BLaER1 (cell line): Measurements from ENCODE around the gene ATP2B2.
A peak's percentile ranks its signal among the peaks of the same experiment; 100 is the strongest.

ENCODE experiments used
- H3K27ac ChIP-seq: shearing (Covaris generic); formaldehyde crosslinking; 2 replicates; pipeline ENCODE4 v1.8.1; 2022
- H3K27me3 ChIP-seq: shearing (Covaris generic); formaldehyde crosslinking; 2 replicates; pipeline ENCODE4 v1.8.1; 2022
- H3K36me3 ChIP-seq: shearing (Covaris generic); formaldehyde crosslinking; 2 replicates; pipeline ENCODE4 v1.8.1; 2022
- H3K4me1 ChIP-seq: shearing (Covaris generic); formaldehyde crosslinking; 2 replicates; pipeline ENCODE4 v1.8.1; 2022
- H3K4me2 ChIP-seq: shearing (Covaris generic); formaldehyde crosslinking; 2 replicates; pipeline ENCODE4 v1.8.1; 2022
- H3K4me3 ChIP-seq: shearing (Covaris generic); formaldehyde crosslinking; 2 replicates; pipeline ENCODE4 v1.8.1; 2022
- H3K9ac ChIP-seq: shearing (Covaris generic); formaldehyde crosslinking; 2 replicates; pipeline ENCODE4 v1.8.1; 2022
- H3K9me3 ChIP-seq: shearing (Covaris generic); formaldehyde crosslinking; 2 replicates; pipeline ENCODE4 v1.8.1; 2022
- H4K20me1 ChIP-seq: shearing (Covaris generic); formaldehyde crosslinking; 2 replicates; pipeline ENCODE4 v1.8.1; 2022
- Cebpa-rat ChIP-seq: shearing (Covaris generic); IDR thresholded peaks from 2 replicates; pipeline ENCODE4 v1.8.1; 2022

ATP2B2 gene

DNA sequence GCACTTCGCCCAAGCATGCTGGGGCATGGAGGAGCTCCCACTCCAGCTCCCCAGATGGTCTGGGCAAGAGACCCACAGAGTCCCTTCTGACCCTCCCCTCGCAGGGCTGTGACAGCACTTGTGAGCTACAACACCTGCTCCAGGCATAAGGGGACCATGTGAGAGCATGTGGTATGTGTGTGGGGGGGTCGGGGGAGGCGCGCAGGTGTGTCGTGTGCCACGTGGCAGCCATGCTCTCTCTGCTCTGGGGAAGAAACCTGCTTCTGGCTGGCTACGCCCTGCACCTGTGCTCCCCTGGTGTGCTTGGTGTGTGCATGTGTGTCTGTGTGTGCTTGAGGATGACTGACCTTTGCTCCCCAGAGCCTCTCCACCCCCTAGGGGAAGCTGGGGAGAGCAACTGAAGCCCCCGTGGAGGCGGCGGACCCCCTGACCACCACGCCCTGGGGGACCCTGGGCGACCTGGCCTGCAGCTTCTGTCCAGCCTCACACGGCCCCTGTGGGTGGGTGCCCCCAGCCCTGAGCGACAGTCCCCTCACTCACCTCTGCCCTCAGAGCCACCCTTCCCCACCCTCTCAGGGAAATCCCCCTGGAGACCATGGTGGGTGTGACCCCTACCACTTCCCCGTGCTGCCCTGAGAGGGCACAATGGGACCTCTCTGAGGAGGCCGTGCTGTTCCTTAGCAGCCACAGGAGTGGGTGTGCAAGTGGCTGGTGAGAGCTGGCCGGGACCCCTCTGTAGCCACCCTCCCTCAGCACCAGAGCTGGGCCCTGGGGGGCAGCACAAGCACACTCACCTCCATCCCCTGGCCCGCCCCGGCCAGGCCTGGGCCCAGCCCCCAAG is 167.8 kb downstream of the ATP2B2 start:
- Histone ChIP-seq H3K4me1 (peaks cover 100% of the 10 kb centered on the region), H3K27ac (peak overlapping the region; percentile 87), H3K36me3 (peaks cover 50% of the 10 kb centered on the region), H3K9ac (peak overlapping the region; percentile 77), H3K9me3 (no peaks in the 10 kb centered on the region), H4K20me1 (no peaks in the 10 kb centered on the region), H3K4me3 (peak overlapping the region; percentile 41), H3K27me3 (no peaks in the 10 kb centered on the region), H3K4me2 (peak overlapping the region; percentile 89)
- no peak for TF ChIP-seq Cebpa-rat

DNA sequence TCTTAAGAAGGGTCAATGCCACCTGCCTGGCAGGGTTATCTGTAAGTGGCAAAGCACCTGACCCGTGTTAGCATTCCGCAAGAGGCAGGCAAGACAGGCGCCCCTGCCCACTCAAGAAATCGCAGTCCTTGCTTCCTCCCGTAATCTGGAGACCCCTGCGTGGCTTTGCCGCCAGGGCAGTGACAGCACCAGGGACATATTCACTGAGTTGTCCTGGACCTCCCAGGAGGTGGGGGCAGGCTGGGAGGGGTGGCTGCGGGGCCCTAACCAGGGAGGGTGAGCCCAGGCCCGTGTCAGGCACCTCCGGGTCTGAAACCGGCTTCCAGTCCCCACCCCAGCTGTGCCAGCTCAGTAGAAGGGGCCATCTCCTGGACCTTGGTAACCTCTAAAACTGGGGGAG is 168.6 kb downstream of the ATP2B2 start:
- no peak for TF ChIP-seq Cebpa-rat

DNA sequence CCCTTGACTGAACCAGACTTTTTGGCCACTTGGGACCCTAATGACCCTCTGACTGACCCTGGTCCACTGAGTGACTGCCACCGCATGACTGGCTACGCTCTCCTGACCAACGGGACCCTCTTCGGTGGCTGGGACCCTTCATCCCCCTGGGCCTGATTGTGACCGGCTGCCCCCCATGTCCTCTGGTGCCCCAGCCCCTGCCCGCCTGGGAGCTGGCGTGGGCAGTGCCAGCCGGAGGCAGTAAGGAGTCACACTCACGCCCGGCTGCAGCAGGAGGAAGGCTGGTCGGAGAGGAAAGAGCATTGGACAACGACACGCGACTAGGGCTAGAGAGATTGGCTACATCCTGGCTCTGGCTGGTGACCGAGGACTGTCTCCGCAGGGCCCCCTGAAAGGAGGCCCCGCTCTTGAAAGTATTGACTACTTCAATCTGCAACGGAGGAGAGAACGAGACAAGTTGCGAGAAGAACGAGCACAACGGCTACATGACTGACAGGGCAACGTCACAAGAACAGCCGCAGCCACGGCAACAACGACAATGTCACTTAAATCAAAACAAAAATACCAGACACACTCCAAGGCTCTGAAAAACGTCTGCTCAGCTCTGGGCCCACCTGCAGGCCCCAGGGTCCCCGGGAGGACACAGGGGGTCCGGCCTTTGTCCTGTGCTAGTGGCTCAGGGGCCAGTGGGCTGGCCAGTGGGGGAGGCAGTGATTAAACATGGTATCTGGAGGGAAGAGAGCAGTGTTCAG is 169.3 kb downstream of the ATP2B2 start:
- H3K4me3 ChIP-seq, result no peak overlapping the region
- peaks cover 51% of the 10 kb centered on the region for H3K36me3 ChIP-seq
- H3K4me2 ChIP-seq, result peak overlapping the region; percentile 89
- H3K27ac ChIP-seq, result peak overlapping the region; percentile 87
- H4K20me1 ChIP-seq, result no peaks in the 10 kb centered on the region
- H3K4me1 ChIP-seq, result peaks cover 100% of the 10 kb centered on the region
- no peaks in the 10 kb centered on the region for H3K27me3 ChIP-seq
- TF ChIP-seq Cebpa-rat, result no peak
- no peaks in the 10 kb centered on the region for H3K9me3 ChIP-seq
- peak overlapping the region; percentile 25; the same call in 1 of the 2 replicates for H3K9ac ChIP-seq

More for the DNA sequence above, 168.6 kb downstream of the ATP2B2 start:
- Histone ChIP-seq H3K4me3 (no peak overlapping the region), H3K9ac (no peak overlapping the region; the same call in 1 of the 2 replicates), H3K27ac (peak overlapping the region; percentile 87), H3K4me1 (peaks cover 100% of the 10 kb centered on the region), H4K20me1 (no peaks in the 10 kb centered on the region), H3K27me3 (no peaks in the 10 kb centered on the region), H3K36me3 (peaks cover 50% of the 10 kb centered on the region), H3K4me2 (peak overlapping the region; percentile 89), H3K9me3 (no peaks in the 10 kb centered on the region)

DNA sequence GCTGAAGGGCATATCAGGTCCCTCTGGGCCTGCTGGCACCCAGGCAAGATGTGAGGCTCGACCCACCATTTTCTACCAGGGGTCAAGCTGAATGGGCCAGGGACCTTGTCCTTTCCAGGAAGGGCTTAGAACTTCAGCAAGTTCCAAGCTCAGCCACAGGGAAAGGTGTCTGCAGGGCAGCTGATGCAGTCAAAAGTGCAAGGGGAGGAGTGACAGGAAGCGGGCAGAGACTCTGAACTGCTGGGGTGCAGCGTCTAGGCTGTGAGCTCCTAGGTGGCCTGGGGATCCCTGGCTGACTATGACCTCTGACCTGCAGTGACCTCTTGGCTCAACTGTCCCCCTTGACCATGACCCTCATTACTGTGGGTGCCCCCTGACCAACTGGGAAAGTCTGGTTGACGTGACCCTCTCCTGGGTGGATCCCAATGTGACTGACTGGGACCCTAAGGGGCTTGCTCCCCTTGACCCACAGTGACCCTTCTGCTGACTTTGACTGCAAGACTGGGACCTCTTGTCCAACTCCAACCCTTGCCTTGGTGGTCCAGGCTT is 170.1 kb downstream of the ATP2B2 start:
- Histone ChIP-seq H3K27ac (peak overlapping the region; percentile 87), H3K4me1 (peaks cover 95% of the 10 kb centered on the region), H3K9ac (peak overlapping the region; percentile 8; the same call in 1 of the 2 replicates), H3K4me2 (peak overlapping the region; percentile 89), H3K36me3 (peaks cover 51% of the 10 kb centered on the region), H3K4me3 (no peak overlapping the region), H3K9me3 (no peaks in the 10 kb centered on the region), H4K20me1 (no peaks in the 10 kb centered on the region), H3K27me3 (no peaks in the 10 kb centered on the region)
- TF ChIP-seq Cebpa-rat, result no peak

DNA sequence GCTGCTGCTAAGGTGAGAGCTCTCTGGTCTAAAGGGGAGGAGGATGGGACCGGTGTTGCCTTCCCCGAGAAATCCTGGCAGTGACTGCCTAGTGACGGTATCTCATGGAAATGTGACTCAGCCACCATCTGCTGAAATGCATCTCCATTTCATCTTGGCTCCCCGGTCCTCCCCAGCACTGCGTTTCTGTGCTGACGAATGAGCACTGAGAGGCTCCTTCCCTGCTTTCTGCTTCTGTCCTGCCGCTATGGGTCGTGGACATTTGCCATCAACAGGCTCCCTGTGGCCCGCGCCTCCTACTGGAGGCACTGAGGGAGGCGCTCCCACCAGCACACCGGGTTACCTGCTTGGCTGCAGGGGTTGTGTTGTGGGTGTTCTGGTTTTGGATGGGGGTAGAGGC is 170.9 kb downstream of the ATP2B2 start:
- peak overlapping the region; percentile 89 for H3K4me2 ChIP-seq
- H3K27ac ChIP-seq, result peak overlapping the region; percentile 87
- H3K36me3 ChIP-seq, result peaks cover 51% of the 10 kb centered on the region
- no peaks in the 10 kb centered on the region for H3K27me3 ChIP-seq
- H3K9me3 ChIP-seq, result no peaks in the 10 kb centered on the region
- H3K4me1 ChIP-seq, result peaks cover 90% of the 10 kb centered on the region
- peak overlapping the region; percentile 63; the same call in 1 of the 2 replicates for H3K9ac ChIP-seq
- H3K4me3 ChIP-seq, result no peak overlapping the region
- no peak for TF ChIP-seq Cebpa-rat
- H4K20me1 ChIP-seq, result no peaks in the 10 kb centered on the region

DNA sequence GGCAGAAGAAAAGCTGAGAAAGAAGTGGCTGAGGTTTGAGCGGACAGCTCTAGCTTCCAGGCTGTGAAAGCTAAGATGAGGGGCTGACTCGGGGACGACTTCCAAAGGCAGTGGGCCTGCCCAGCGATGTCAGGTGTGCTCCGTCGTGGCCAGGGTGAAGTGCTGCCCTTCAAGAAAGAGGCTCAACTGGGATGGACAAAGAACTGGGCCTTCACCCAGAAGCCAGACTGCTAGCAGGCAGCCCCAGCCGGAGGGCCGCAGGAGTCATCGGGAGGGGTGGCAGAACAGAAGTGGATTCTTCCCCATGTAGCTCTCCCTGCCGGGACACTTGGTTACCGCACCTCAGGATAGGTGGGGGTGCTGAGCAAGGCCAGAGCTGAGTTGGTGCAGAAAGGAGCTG is 171.3 kb downstream of the ATP2B2 start:
- H3K27me3 ChIP-seq, result no peaks in the 10 kb centered on the region
- H3K36me3 ChIP-seq, result peaks cover 51% of the 10 kb centered on the region
- H3K4me2 ChIP-seq, result peak overlapping the region; percentile 89
- H3K27ac ChIP-seq, result peak overlapping the region; percentile 87
- H4K20me1 ChIP-seq, result no peaks in the 10 kb centered on the region
- peaks cover 89% of the 10 kb centered on the region for H3K4me1 ChIP-seq
- no peak for TF ChIP-seq Cebpa-rat
- no peaks in the 10 kb centered on the region for H3K9me3 ChIP-seq
- H3K9ac ChIP-seq, result peak overlapping the region; percentile 63; the same call in 1 of the 2 replicates
- no peak overlapping the region for H3K4me3 ChIP-seq

DNA sequence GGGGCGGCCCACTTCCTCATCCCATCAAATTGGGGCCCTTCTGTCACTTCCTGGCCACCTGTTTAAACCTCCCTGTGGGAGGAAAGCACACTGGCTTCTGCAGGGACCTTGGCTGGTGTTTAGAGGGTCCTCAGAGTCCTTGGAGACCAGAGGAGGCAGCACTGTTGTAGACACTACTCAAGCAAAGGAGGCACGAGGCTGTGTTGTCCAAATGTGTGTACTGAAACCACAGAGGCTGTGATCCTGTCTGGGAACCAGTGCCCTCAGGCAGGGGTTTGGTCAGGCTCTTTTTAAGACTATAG is 172.1 kb downstream of the ATP2B2 start:
- peak overlapping the region; percentile 63; the same call in 1 of the 2 replicates for H3K9ac ChIP-seq

DNA sequence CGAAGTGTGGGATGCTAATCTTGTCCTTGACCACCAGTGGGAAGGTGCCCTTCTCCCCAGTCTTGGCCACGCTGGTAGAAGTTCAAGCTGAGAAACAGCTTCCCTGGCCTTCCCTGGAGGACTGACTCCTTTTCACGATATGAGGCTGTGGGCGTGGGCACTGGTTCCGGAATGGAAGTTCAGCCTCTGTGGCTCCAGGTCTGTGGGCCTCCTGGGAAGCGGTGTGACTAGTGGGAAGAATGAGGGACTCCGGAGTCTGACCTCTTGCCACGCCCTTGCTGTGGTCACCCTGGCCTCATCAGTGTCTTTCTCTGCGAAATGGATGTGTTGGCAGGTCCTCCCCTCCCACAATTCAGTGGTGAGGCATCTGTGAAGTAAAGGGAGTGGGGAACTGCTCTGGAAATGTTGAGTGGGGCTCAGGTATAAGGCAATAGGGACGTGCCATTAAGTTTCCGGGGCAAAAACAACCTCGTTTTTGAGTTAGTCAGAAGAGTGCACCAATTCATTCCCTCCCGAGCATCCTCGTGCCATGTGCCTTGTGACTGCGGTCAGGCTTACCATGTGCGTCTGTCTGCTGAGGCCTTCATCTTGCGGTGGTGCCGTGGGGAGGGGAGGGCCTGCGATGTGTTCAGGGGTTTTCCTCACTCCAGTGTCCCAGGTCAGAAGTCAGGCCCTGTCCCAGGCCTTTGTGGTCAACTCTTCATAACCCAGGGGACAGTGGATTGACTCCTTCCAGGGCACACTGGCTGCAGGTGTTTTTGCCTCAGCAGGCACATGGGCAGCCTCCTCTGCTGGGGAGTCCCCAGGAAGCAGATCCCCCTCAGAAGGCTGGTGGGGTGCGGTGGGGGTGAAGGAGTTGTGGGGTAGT is 172.7 kb downstream of the ATP2B2 start:
- Histone ChIP-seq H3K27ac (peak overlapping the region; percentile 87), H3K9me3 (no peaks in the 10 kb centered on the region), H3K9ac (no peak overlapping the region), H3K27me3 (no peaks in the 10 kb centered on the region), H3K36me3 (peaks cover 61% of the 10 kb centered on the region), H3K4me2 (peak overlapping the region; percentile 89), H4K20me1 (no peaks in the 10 kb centered on the region), H3K4me1 (peaks cover 76% of the 10 kb centered on the region), H3K4me3 (no peak overlapping the region)
- TF ChIP-seq Cebpa-rat, result no peak

More for the DNA sequence above, 172.1 kb downstream of the ATP2B2 start:
- H4K20me1 ChIP-seq, result no peaks in the 10 kb centered on the region
- peak overlapping the region; percentile 87 for H3K27ac ChIP-seq
- no peaks in the 10 kb centered on the region for H3K27me3 ChIP-seq
- H3K4me3 ChIP-seq, result no peak overlapping the region
- no peaks in the 10 kb centered on the region for H3K9me3 ChIP-seq
- peak overlapping the region; percentile 89 for H3K4me2 ChIP-seq
- TF ChIP-seq Cebpa-rat, result no peak
- peaks cover 57% of the 10 kb centered on the region for H3K36me3 ChIP-seq
- H3K4me1 ChIP-seq, result peaks cover 82% of the 10 kb centered on the region

DNA sequence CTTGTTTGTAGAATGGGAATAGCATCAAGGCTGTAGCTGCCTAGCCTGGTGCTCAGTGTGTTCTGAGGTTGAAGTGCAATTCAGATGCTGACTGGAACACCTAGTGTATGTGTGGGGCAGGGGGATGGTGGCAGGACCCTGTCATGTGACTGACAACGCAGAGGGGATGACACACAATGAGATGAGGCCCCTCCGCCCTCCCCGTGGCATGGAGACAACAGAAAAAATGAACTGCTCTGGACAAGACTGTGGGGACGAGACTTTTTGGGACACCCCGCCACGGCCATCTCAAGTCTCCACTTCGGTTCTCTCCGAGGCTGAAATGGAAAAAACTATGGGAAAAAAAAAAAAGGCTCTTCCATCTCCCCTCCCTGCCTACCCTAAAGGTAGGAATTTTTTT is 174.1 kb downstream of the ATP2B2 start:
- no peaks in the 10 kb centered on the region for H3K27me3 ChIP-seq
- peaks cover 71% of the 10 kb centered on the region for H3K36me3 ChIP-seq
- H3K4me2 ChIP-seq, result peak overlapping the region; percentile 89; the same call in 1 of the 2 replicates

More for the DNA sequence above, 174.1 kb downstream of the ATP2B2 start:
- H3K9ac ChIP-seq, result no peak overlapping the region
- H4K20me1 ChIP-seq, result no peaks in the 10 kb centered on the region
- no peaks in the 10 kb centered on the region for H3K9me3 ChIP-seq
- H3K4me1 ChIP-seq, result peaks cover 62% of the 10 kb centered on the region
- no peak overlapping the region for H3K4me3 ChIP-seq
- H3K27ac ChIP-seq, result no peak overlapping the region
- no peak for TF ChIP-seq Cebpa-rat
